Activated CD8-positive, alpha-beta memory T cell treated with anti-CD3 and anti-CD28 coated beads for 24 hours (primary cell): ENCODE measurements around the gene CFB.
"Not testable (repeated sequence)": the region's sequence is repeated elsewhere in the genome, so short reads cannot be mapped to it uniquely, and the experiment has no call there.

Experiments
- DNase-seq: peaks from one replicate; pipeline ENCODE4 v3.0.0-alpha.2; 2020

Gene CFB

GRCh38 chr6:31915351-31915750 is 30.5 kb upstream of the CFB start:
- no peak for DNase-seq

- DNase-seq: no peak
Measured at GRCh38 chr6:31915756-31916155, 30.1 kb upstream of the CFB start.

- DNase-seq: no peak
Measured at GRCh38 chr6:31918069-31918720, 27.7 kb upstream of the CFB start.

GRCh38 chr6:31919624-31920303 is 26.1 kb upstream of the CFB start:
- no peak for DNase-seq

GRCh38 chr6:31920811-31921210 is 25.1 kb upstream of the CFB start:
- no peak for DNase-seq

- DNase-seq: no peak
Measured at GRCh38 chr6:31922942-31923341, 23.0 kb upstream of the CFB start.

GRCh38 chr6:31927242-31927862 is 18.5 kb upstream of the CFB start, which contains the start of gene C2:
TSS of gene C2 (plus strand) at chr6:31927717. CDS start at chr6:31927753, 36 bp downstream.
- DNase-seq: no peak

GRCh38 chr6:31927863-31928671 is 17.8 kb upstream of the CFB start:
- no peak for DNase-seq

GRCh38 chr6:31928672-31928939 is 17.3 kb upstream of the CFB start:
- DNase-seq: no peak

- no peak for DNase-seq
Measured at GRCh38 chr6:31930962-31931361, 14.9 kb upstream of the CFB start.

GRCh38 chr6:31932137-31932536 is 13.8 kb upstream of the CFB start:
- DNase-seq: not testable (repeated sequence)

- no peak for DNase-seq
Measured at GRCh38 chr6:31933537-31933936, 12.4 kb upstream of the CFB start.

GRCh38 chr6:31935021-31935420 is 10.9 kb upstream of the CFB start:
- no peak for DNase-seq

GRCh38 chr6:31935823-31936222 is 10.1 kb upstream of the CFB start:
- DNase-seq: no peak

GRCh38 chr6:31940256-31940664 is 5.6 kb upstream of the CFB start:
- DNase-seq: no peak

- DNase-seq: no peak
Measured at GRCh38 chr6:31943742-31944141, 2.2 kb upstream of the CFB start.

GRCh38 chr6:31945154-31945506 is 765 bp upstream of the CFB start:
- DNase-seq: no peak

- DNase-seq: no peak
Measured at GRCh38 chr6:31946370-31946885, 533 bp downstream of the CFB start.

GRCh38 chr6:31947070-31947675 is 1.3 kb downstream of the CFB start:
- DNase-seq: no peak

- DNase-seq: no peak
Measured at GRCh38 chr6:31947864-31948263, 2.0 kb downstream of the CFB start.

- DNase-seq: no peak
Measured at GRCh38 chr6:31948306-31948705, 2.4 kb downstream of the CFB start.

- DNase-seq: no peak
Measured at GRCh38 chr6:31948753-31949413, 3.0 kb downstream of the CFB start.
